ENCODE results near the gene GLIS1. TPM values are rescaled to one million over a fixed set of nuclear protein-coding genes. Genes with fewer than 3 reads are reported as not detected.

GLIS1 gene
- under 1 TPM; 0.20 to 0.22 TPM for total RNA-seq

- peaks cover 0 to 6% of the 10 kb centered on the region in 2 donors for H3K9me3 ChIP-seq
- DNase-seq (ENCODE audit: low spot score), result peak; percentile 69
- H3K36me3 ChIP-seq, result no peaks in the 10 kb centered on the region
- TF ChIP-seq CTCF (IDR thresholded peaks at IDR 0.05), result no peak
- peaks cover 0 to 10% of the 10 kb centered on the region in 2 donors for H3K27me3 ChIP-seq
- peaks cover 0 to 22% of the 10 kb centered on the region in 2 donors for H3K4me1 ChIP-seq
- peak within 1 kb of the TSS; percentile 50 to 63 for H3K4me3 ChIP-seq
- peak within 1 kb of the TSS in 1 of 2 donors; percentile 12 for H3K27ac ChIP-seq
Measured at GRCh38 chr1:53739109-53739681, at the start of gene GLIS1. GLIS1 (minus strand) TSS chr1:53739164; CDS start chr1:53738064, 1,100 bp downstream.

GRCh38 chr1:53787655-53788054 is 48.7 kb upstream of the GLIS1 start:
- no peaks in the 10 kb centered on the region for H3K27me3 ChIP-seq
- peaks cover 29% of the 10 kb centered on the region for H3K36me3 ChIP-seq
- no peak overlapping the region for H3K4me3 ChIP-seq
- no peak overlapping the region for H3K27ac ChIP-seq
- no peaks in the 10 kb centered on the region for H3K9me3 ChIP-seq
- no peaks in the 10 kb centered on the region for H3K4me1 ChIP-seq
- no peak for DNase-seq (ENCODE audit: low spot score)
- TF ChIP-seq CTCF (IDR thresholded peaks at IDR 0.05), result no peak

GRCh38 chr1:53783056-53783455 is 44.1 kb upstream of the GLIS1 start:
- H3K36me3 ChIP-seq, result peaks cover 14% of the 10 kb centered on the region
- no peaks in the 10 kb centered on the region for H3K27me3 ChIP-seq
- TF ChIP-seq CTCF (IDR thresholded peaks at IDR 0.05), result no peak
- no peak overlapping the region for H3K4me3 ChIP-seq
- H3K9me3 ChIP-seq, result no peaks in the 10 kb centered on the region
- DNase-seq (ENCODE audit: low spot score), result no peak
- no peaks in the 10 kb centered on the region for H3K4me1 ChIP-seq
- H3K27ac ChIP-seq, result no peak overlapping the region

GRCh38 chr1:53781654-53782053 is 42.7 kb upstream of the GLIS1 start:
- TF ChIP-seq CTCF (IDR thresholded peaks at IDR 0.05), result no peak
- Histone ChIP-seq H3K36me3 (peaks cover 10% of the 10 kb centered on the region), H3K27me3 (no peaks in the 10 kb centered on the region), H3K4me1 (no peaks in the 10 kb centered on the region), H3K27ac (no peak overlapping the region), H3K4me3 (no peak overlapping the region), H3K9me3 (no peaks in the 10 kb centered on the region)
- DNase-seq (ENCODE audit: low spot score), result no peak

DNA sequence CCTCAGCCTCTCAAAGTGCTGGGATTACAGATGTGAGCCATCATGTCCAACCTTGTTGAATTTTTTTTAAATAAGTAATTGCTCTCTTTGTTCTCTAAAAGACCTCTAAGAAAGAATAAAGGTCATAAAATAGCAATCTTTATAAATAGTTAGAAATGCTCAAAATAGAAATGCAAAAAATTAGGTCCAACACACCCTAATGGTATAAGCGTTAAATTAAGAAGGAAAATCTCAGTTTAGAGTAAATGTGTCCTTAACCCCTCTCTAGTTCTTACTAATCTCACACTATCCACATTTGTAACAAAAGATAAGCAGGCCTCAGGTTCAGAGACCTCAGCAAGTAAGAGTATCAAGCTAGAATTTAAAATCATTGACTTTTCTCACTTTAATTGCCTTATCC is 38.3 kb upstream of the GLIS1 start:
- no peaks in the 10 kb centered on the region for H3K9me3 ChIP-seq
- TF ChIP-seq CTCF (IDR thresholded peaks at IDR 0.05), result no peak
- H3K4me1 ChIP-seq, result no peaks in the 10 kb centered on the region
- H3K4me3 ChIP-seq, result no peak overlapping the region
- H3K27ac ChIP-seq, result no peak overlapping the region
- no peak for DNase-seq (ENCODE audit: low spot score)
- peaks cover 7% of the 10 kb centered on the region for H3K36me3 ChIP-seq
- no peaks in the 10 kb centered on the region for H3K27me3 ChIP-seq

DNA sequence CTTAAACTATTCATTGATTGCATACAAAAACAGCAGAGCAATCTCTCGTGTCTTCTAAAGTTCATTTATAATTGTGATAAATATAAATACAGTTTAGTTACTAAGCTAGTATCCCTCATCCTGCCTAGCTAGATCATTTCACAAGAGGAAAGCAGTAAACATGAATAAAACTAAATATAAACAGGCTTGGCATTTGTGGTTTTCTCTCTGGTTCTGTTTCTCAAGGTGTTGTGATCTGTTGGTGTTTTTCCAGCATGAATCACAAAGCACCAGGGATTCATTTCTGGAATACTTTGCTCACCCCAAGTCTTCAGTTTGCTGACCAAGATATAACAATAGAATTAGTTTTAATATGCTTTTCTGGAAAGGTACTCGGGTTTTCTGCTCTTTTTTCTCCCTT is 32.7 kb upstream of the GLIS1 start:
- no peak for DNase-seq (ENCODE audit: low spot score)
- Histone ChIP-seq H3K9me3 (no peaks in the 10 kb centered on the region), H3K36me3 (peaks cover 15% of the 10 kb centered on the region), H3K4me3 (no peak overlapping the region), H3K27ac (no peak overlapping the region), H3K27me3 (no peaks in the 10 kb centered on the region), H3K4me1 (no peaks in the 10 kb centered on the region)
- TF ChIP-seq CTCF (IDR thresholded peaks at IDR 0.05), result no peak
